B cell (primary cell): ENCODE measurements around the gene FGF4.

Experiments used
- EZH2 ChIP-seq: IDR thresholded peaks from 2 replicates; pipeline ENCODE4 v1.6.1; 2012; ENCODE audit warnings: borderline replicate concordance, low read depth, mild to moderate bottlenecking, moderate library complexity, low read length; ENCODE audit not compliant: insufficient read depth, poor library complexity, severe bottlenecking
- TF ChIP-seq, protein P1 (sequence below): fragments of 200-600 bp; IDR thresholded peaks from one replicate; pipeline ENCODE4 v1.8.0; 2022; ENCODE audit warnings: antibody characterized with exemption, mild to moderate bottlenecking

DNA sequence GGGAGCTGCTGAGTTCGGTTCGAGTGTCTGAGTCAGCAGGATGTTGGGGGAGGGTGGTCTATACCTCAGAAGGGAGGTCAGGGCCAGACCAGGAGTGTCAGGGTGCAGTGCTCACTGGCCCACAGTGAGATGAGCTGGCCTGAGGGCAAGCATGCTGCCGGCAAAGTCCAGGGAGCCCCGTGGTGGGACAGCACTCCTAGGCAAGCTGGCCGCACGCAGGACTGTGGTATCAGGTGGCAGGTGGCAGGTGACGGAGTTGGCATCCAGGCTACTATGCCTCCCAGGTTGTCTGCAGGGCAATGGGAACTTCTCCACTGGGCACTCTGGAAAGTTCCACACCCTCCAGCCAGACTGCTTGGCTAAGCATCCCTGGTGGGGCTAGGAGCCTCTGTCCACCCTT, 39.3 kb upstream of the FGF4 start:
- TF ChIP-seq, protein P1, sequence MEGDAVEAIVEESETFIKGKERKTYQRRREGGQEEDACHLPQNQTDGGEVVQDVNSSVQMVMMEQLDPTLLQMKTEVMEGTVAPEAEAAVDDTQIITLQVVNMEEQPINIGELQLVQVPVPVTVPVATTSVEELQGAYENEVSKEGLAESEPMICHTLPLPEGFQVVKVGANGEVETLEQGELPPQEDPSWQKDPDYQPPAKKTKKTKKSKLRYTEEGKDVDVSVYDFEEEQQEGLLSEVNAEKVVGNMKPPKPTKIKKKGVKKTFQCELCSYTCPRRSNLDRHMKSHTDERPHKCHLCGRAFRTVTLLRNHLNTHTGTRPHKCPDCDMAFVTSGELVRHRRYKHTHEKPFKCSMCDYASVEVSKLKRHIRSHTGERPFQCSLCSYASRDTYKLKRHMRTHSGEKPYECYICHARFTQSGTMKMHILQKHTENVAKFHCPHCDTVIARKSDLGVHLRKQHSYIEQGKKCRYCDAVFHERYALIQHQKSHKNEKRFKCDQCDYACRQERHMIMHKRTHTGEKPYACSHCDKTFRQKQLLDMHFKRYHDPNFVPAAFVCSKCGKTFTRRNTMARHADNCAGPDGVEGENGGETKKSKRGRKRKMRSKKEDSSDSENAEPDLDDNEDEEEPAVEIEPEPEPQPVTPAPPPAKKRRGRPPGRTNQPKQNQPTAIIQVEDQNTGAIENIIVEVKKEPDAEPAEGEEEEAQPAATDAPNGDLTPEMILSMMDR, result no peak
- TF ChIP-seq EZH2, result no peak
